Astrocyte (in vitro differentiated cells and primary cell): ENCODE results near the gene CFAP70. TPM values are rescaled to one million over a fixed set of nuclear protein-coding genes. Genes with fewer than 3 reads are reported as not detected.

Source experiments
- DNase-seq: peaks from one replicate; pipeline ENCODE4 v3.0.0-alpha.2; 2010; ENCODE audit warnings: low read depth
- FAIRE-seq: peaks from 2 replicates; lab custom pipeline; 2011; peaks lifted over from hg19 to GRCh38; lab: Jason Lieb, UNC
- H2AFZ ChIP-seq: 2 replicates; pipeline ENCODE4 v1.6.0; 2012; ENCODE audit warnings: low read depth, low read length, inconsistent platforms
- H3K27ac ChIP-seq: 2 replicates; pipeline ENCODE4 v1.5.1; 2011; ENCODE audit warnings: low read depth, low read length, inconsistent platforms
- H3K27me3 ChIP-seq: 2 replicates; pipeline ENCODE4 v1.6.0; 2011; ENCODE audit warnings: low read length, inconsistent platforms; ENCODE audit not compliant: insufficient read depth
- H3K36me3 ChIP-seq: 2 replicates; pipeline ENCODE4 v1.5.1; 2011; ENCODE audit warnings: low read length, inconsistent platforms; ENCODE audit not compliant: insufficient read depth
- H3K4me1 ChIP-seq: 2 replicates; pipeline ENCODE4 v1.5.1; 2011; ENCODE audit warnings: low read length, inconsistent platforms; ENCODE audit not compliant: insufficient read depth
- H3K4me2 ChIP-seq: 2 replicates; pipeline ENCODE4 v1.6.0; 2012; ENCODE audit warnings: low read length, inconsistent platforms
- H3K4me3 ChIP-seq: 2 replicates; pipeline ENCODE4 v1.5.1; 2011; ENCODE audit warnings: low read depth, mild to moderate bottlenecking, low read length, inconsistent platforms; ENCODE audit not compliant: insufficient read depth
- H3K79me2 ChIP-seq: 2 replicates; pipeline ENCODE4 v1.6.0; 2012; ENCODE audit warnings: mild to moderate bottlenecking, low read length, inconsistent platforms; ENCODE audit not compliant: insufficient read depth
- H3K9ac ChIP-seq: 2 replicates; pipeline ENCODE4 v1.6.0; 2012; ENCODE audit warnings: mild to moderate bottlenecking, low read length, inconsistent platforms
- H3K9me3 ChIP-seq: 2 replicates; pipeline ENCODE4 v1.5.1; 2012; ENCODE audit warnings: low read depth, mild to moderate bottlenecking, low read length, inconsistent platforms; ENCODE audit not compliant: insufficient read depth
- H4K20me1 ChIP-seq: 2 replicates; pipeline ENCODE4 v1.6.0; 2012; ENCODE audit warnings: low read length, inconsistent platforms; ENCODE audit not compliant: insufficient read depth
- H3K27ac Mint-ChIP-seq: one replicate; pipeline ENCODE4 v1.8.0; 2021; ENCODE audit warnings: mild to moderate bottlenecking, mixed read lengths; ENCODE audit not compliant: unreplicated experiment
- H3K27me3 Mint-ChIP-seq: one replicate; pipeline ENCODE4 v1.8.0; 2021; ENCODE audit warnings: low read depth, mixed read lengths; ENCODE audit not compliant: unreplicated experiment
- H3K36me3 Mint-ChIP-seq: one replicate; pipeline ENCODE4 v1.8.0; 2021; ENCODE audit warnings: low read depth, mixed read lengths; ENCODE audit not compliant: unreplicated experiment
- H3K4me1 Mint-ChIP-seq: one replicate; pipeline ENCODE4 v1.8.0; 2021; ENCODE audit warnings: low read depth, mixed read lengths; ENCODE audit not compliant: unreplicated experiment
- H3K4me3 Mint-ChIP-seq: one replicate; pipeline ENCODE4 v1.8.0; 2021; ENCODE audit warnings: mild to moderate bottlenecking, moderate library complexity, mixed read lengths; ENCODE audit not compliant: unreplicated experiment
- H3K9me3 Mint-ChIP-seq: one replicate; pipeline ENCODE4 v1.8.0; 2021; ENCODE audit warnings: mild to moderate bottlenecking, mixed read lengths; ENCODE audit not compliant: unreplicated experiment
- EZH2 ChIP-seq: IDR thresholded peaks from 2 replicates; pipeline ENCODE4 v1.6.1; 2012; ENCODE audit warnings: mild to moderate bottlenecking, low read length, inconsistent platforms; ENCODE audit not compliant: insufficient read depth
- total RNA-seq: library from RNA; stranded (reverse); gene quantifications from 2 replicates; pipeline ENCODE4 v1.2.1, GENCODE V29; 2021
- TF ChIP-seq, protein P1 (sequence below): IDR thresholded peaks from 2 replicates; pipeline ENCODE4 v1.5.1; 2011; ENCODE audit warnings: low read depth, mild to moderate bottlenecking, inconsistent platforms, low read length, moderate library complexity; ENCODE audit not compliant: insufficient read depth

Gene CFAP70
- total RNA-seq, 1 donor from 2014 or later: 1.3 TPM

DNA sequence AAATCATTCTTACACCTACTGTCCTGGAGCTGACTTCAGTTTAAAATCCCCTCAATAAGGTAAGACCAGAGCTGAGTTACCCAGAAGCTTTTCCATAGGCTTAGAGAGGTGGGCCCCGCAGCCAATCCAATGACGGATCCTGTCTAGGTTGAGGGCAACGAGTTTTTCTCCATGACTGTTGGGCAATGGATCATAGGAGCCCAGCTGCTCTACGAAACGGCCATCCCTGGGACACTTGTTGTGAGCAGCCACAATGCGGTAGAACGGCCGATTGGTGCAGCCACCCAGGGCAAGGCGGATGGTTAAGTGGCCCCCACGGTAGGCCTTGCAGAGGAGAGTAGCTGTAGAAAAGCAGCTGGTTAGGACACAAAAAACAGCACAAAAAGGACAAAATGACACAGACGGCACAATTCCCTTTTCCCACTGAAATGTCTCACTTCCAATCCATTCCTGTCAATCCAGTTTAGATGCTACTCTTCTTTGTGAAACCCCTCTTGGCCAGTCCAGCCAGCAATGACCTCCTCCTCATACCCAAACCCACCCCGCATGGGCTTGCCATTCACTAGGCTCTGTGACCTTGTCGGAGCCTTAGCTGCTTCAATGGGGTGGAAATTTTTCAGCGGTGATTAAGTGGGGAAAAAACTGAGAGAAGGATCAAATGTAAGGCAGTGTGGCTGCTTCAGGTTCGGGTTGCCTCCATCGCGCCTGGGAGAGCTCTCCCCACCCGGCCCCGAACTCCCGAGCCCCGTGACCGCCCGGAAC is 106.8 kb downstream of the CFAP70 start:
- peaks cover 14% of the 10 kb centered on the region for H3K4me1 Mint-ChIP-seq
- Histone ChIP-seq H3K4me3 (peak overlapping the region; percentile 95), H3K36me3 (peaks cover 15% of the 10 kb centered on the region), H3K79me2 (peaks cover 64% of the 10 kb centered on the region), H3K9me3 (no peaks in the 10 kb centered on the region), H3K27ac (peak overlapping the region; percentile 92), H3K27me3 (no peaks in the 10 kb centered on the region), H2AFZ (peak overlapping the region; percentile 97), H4K20me1 (no peaks in the 10 kb centered on the region), H3K4me1 (peaks cover 28% of the 10 kb centered on the region), H3K9ac (peak overlapping the region; percentile 95), H3K4me2 (peak overlapping the region; percentile 90)
- peak overlapping the region; percentile 96 for H3K27ac Mint-ChIP-seq
- peak overlapping the region; percentile 92 for H3K4me3 Mint-ChIP-seq
- no peak for TF ChIP-seq EZH2
- TF ChIP-seq, protein P1, sequence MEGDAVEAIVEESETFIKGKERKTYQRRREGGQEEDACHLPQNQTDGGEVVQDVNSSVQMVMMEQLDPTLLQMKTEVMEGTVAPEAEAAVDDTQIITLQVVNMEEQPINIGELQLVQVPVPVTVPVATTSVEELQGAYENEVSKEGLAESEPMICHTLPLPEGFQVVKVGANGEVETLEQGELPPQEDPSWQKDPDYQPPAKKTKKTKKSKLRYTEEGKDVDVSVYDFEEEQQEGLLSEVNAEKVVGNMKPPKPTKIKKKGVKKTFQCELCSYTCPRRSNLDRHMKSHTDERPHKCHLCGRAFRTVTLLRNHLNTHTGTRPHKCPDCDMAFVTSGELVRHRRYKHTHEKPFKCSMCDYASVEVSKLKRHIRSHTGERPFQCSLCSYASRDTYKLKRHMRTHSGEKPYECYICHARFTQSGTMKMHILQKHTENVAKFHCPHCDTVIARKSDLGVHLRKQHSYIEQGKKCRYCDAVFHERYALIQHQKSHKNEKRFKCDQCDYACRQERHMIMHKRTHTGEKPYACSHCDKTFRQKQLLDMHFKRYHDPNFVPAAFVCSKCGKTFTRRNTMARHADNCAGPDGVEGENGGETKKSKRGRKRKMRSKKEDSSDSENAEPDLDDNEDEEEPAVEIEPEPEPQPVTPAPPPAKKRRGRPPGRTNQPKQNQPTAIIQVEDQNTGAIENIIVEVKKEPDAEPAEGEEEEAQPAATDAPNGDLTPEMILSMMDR: no peak
- no peaks in the 10 kb centered on the region for H3K27me3 Mint-ChIP-seq
- no peak for FAIRE-seq
- DNase-seq: peak; percentile 6
- no peaks in the 10 kb centered on the region for H3K9me3 Mint-ChIP-seq
- peaks cover 3% of the 10 kb centered on the region for H3K36me3 Mint-ChIP-seq

DNA sequence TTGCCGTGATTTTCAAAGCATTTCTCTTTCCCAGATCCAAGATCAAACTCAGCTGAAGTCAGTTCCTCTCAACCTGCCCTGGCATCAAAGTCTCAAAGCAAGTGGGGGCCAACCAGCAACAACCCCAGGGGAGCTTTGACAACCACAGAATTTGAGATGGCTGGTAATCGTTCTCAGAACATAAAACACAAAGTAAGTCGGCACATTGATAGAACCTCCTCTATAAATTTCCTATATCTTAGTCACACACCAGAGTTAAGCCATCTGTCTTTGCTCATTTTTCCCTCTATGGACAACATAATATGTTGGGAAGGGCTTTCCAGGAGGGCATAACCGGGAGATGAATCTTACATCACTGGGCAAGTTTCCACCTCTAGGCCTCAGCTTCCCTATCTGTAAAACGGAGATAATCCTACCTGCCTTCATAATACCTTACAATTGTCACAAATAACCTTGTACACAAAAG is 110.4 kb downstream of the CFAP70 start:
- H3K36me3 ChIP-seq: peaks cover 29% of the 10 kb centered on the region
- FAIRE-seq (no peak), DNase-seq (no peak)
- TF ChIP-seq EZH2: no peak
- TF ChIP-seq, protein P1: no peak
- H3K36me3 Mint-ChIP-seq: peaks cover 10% of the 10 kb centered on the region
- no peaks in the 10 kb centered on the region for H3K9me3 Mint-ChIP-seq
- H4K20me1 ChIP-seq: peaks cover 13% of the 10 kb centered on the region
- H3K27me3 Mint-ChIP-seq: no peaks in the 10 kb centered on the region
- H3K4me3 Mint-ChIP-seq: peak overlapping the region; percentile 94
- peaks cover 91% of the 10 kb centered on the region for H3K79me2 ChIP-seq
- H3K27ac Mint-ChIP-seq: peak overlapping the region; percentile 63
- H3K4me3 ChIP-seq: no peak overlapping the region
- no peak overlapping the region for H2AFZ ChIP-seq
- peak overlapping the region; percentile 81 for H3K27ac ChIP-seq
- peaks cover 21% of the 10 kb centered on the region for H3K4me1 Mint-ChIP-seq
- H3K4me1 ChIP-seq: peaks cover 29% of the 10 kb centered on the region
- H3K27me3 ChIP-seq: no peaks in the 10 kb centered on the region
- no peaks in the 10 kb centered on the region for H3K9me3 ChIP-seq
- H3K4me2 ChIP-seq: peak overlapping the region; percentile 91
- H3K9ac ChIP-seq: no peak overlapping the region
